ENCODE measurements around the gene CIB2.

- TF ChIP-seq CTCF (IDR thresholded peaks at IDR 0.05) (no peak), JUND (IDR thresholded peaks at IDR 0.05) (no peak), ELF1 (IDR thresholded peaks at IDR 0.05) (no peak), SMC3 (IDR thresholded peaks at IDR 0.05; ENCODE audit: low read depth, low read length) (no peak), USF2 (IDR thresholded peaks at IDR 0.05; ENCODE audit: borderline replicate concordance, low read depth, low read length) (no peak)
- TF ChIP-seq, protein P1, sequence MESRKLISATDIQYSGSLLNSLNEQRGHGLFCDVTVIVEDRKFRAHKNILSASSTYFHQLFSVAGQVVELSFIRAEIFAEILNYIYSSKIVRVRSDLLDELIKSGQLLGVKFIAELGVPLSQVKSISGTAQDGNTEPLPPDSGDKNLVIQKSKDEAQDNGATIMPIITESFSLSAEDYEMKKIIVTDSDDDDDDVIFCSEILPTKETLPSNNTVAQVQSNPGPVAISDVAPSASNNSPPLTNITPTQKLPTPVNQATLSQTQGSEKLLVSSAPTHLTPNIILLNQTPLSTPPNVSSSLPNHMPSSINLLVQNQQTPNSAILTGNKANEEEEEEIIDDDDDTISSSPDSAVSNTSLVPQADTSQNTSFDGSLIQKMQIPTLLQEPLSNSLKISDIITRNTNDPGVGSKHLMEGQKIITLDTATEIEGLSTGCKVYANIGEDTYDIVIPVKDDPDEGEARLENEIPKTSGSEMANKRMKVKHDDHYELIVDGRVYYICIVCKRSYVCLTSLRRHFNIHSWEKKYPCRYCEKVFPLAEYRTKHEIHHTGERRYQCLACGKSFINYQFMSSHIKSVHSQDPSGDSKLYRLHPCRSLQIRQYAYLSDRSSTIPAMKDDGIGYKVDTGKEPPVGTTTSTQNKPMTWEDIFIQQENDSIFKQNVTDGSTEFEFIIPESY (IDR thresholded peaks at IDR 0.05; ENCODE audit: borderline replicate concordance, low read depth), result no peak
- TF ChIP-seq, protein P2, sequence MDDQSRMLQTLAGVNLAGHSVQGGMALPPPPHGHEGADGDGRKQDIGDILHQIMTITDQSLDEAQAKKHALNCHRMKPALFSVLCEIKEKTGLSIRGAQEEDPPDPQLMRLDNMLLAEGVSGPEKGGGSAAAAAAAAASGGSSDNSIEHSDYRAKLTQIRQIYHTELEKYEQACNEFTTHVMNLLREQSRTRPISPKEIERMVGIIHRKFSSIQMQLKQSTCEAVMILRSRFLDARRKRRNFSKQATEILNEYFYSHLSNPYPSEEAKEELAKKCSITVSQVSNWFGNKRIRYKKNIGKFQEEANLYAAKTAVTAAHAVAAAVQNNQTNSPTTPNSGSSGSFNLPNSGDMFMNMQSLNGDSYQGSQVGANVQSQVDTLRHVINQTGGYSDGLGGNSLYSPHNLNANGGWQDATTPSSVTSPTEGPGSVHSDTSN (IDR thresholded peaks at IDR 0.05), result no peak
These were observed 69.2 kb downstream of the CIB2 start for GRCh38 chr15:78061963-78062427.
